GM12878 (cell line): ENCODE data around the gene CTNNA3. TPM values are rescaled to one million over a fixed set of nuclear protein-coding genes. Genes with fewer than 3 reads are reported as not detected.

Source experiments
- ATAC-seq: fragments of 200-7000 bp; cut with Tn5 transposase; 3 replicates; pipeline ENCODE4 v1.9.1; 2020; ENCODE audit warnings: mild to moderate bottlenecking, moderate library complexity
- BruUV-seq: library from RNA; stranded (reverse); fragments of 400-500 nt; replicated peaks from 2 replicates; lab custom pipeline; 2021; lab: Mats Ljungman, UMichigan
- CTCF ChIA-PET: fragments of 300-600 bp; sonication (Branson Sonifier 250); formaldehyde crosslinking; extraction: SDS; loops from one replicate; lab custom pipeline; 2021; ENCODE audit warnings: inconsistent platforms; lab: Yijun Ruan, JAX
- POLR2A ChIA-PET: fragments of 350-600 bp; formaldehyde crosslinking; extraction: SDS; loops from one replicate; lab custom pipeline; 2021; ENCODE audit warnings: inconsistent platforms; lab: Charles Lee
- RAD21 ChIA-PET: fragments of 300-600 bp; sonication (Branson Sonifier 250); formaldehyde crosslinking; loops from one replicate; lab custom pipeline; 2023; ENCODE audit warnings: antibody characterized with exemption; ENCODE audit not compliant: unreplicated experiment; lab: Charles Lee
- SMC1A ChIA-PET: fragments of 300-600 bp; sonication (Branson Sonifier 250); formaldehyde crosslinking; loops from one replicate; lab custom pipeline; 2023; ENCODE audit not compliant: unreplicated experiment, uncharacterized antibody; lab: Charles Lee
- DNase-seq: peaks from one replicate; pipeline ENCODE4 v3.0.0-alpha.2; 2011; ENCODE audit warnings: low read depth, low spot score
- FAIRE-seq: peaks from 3 replicates; lab custom pipeline; 2011; peaks lifted over from hg19 to GRCh38; lab: Jason Lieb, UNC
- H2AFZ ChIP-seq: 2 replicates; pipeline ENCODE4 v1.6.0; 2011; ENCODE audit warnings: low read depth, low read length, control low read depth; ENCODE audit not compliant: control insufficient read depth
- H3K27ac ChIP-seq: 2 replicates; pipeline ENCODE4 v1.5.1; 2011; ENCODE audit warnings: control low read depth; ENCODE audit not compliant: control insufficient read depth, insufficient read depth
- H3K27me3 ChIP-seq, 2 experiments: replicated peaks in 1 of 2; 2 replicates each; pipeline versions ENCODE4 v1.6.0 to v1.6.1; 2011; ENCODE audit warnings: low read length in 1 of 2; ENCODE audit not compliant: control insufficient read depth in 2 of 2, insufficient read depth in 2 of 2
- H3K36me3 ChIP-seq, 2 experiments: 2 replicates each; pipeline ENCODE4 v1.5.1; 2011; ENCODE audit warnings: low read length in 1 of 2; ENCODE audit not compliant: control insufficient read depth in 2 of 2, insufficient read depth in 2 of 2
- H3K4me1 ChIP-seq: 2 replicates; pipeline ENCODE4 v1.6.1; 2011; ENCODE audit warnings: mild to moderate bottlenecking, low read length, moderate library complexity, mixed read lengths; ENCODE audit not compliant: control insufficient read depth, insufficient read depth
- H3K4me2 ChIP-seq: 2 replicates; pipeline ENCODE4 v1.6.0; 2011; ENCODE audit warnings: control low read depth; ENCODE audit not compliant: control insufficient read depth, insufficient read depth
- H3K4me3 ChIP-seq: fragments of 200-600 bp; sonication (generic); 2 replicates; pipeline ENCODE4 v1.5.1; 2016
- H3K79me2 ChIP-seq: 2 replicates; pipeline ENCODE4 v1.6.0; 2011; ENCODE audit warnings: low read length; ENCODE audit not compliant: control insufficient read depth, insufficient read depth
- H3K9ac ChIP-seq: 2 replicates; pipeline ENCODE4 v1.8.0; 2011; ENCODE audit warnings: low read length, control low read depth, mixed read lengths; ENCODE audit not compliant: control insufficient read depth, insufficient read depth
- H3K9me3 ChIP-seq: replicated peaks from 3 replicates; pipeline ENCODE4 v1.5.1; 2011; ENCODE audit warnings: mild to moderate bottlenecking, low read length; ENCODE audit not compliant: control insufficient read depth, insufficient read depth
- H4K20me1 ChIP-seq: 2 replicates; pipeline ENCODE4 v1.6.0; 2011; ENCODE audit not compliant: control insufficient read depth, insufficient read depth
- BHLHE40 ChIP-seq, 2 experiments: fragments of 450-650 bp in 1 of 2; IDR thresholded peaks; 2 replicates each; pipeline ENCODE4 v1.6.1; 2011 to 2017; ENCODE audit warnings: low read depth in 2 of 2, borderline replicate concordance in 1 of 2, improper control_type of control experiment in 1 of 2, low read length in 1 of 2, mild to moderate bottlenecking in 1 of 2
- CREB1 ChIP-seq: IDR thresholded peaks from 2 replicates; pipeline ENCODE4 v1.6.1; 2012; ENCODE audit warnings: low read depth, mild to moderate bottlenecking, inconsistent platforms
- CREM ChIP-seq: IDR thresholded peaks from 2 replicates; pipeline ENCODE4 v1.6.1; 2014; ENCODE audit warnings: antibody characterized with exemption, low read depth
- EGR1 ChIP-seq, 2 experiments: IDR thresholded peaks; 1 replicate in 1 of 2; 2 replicates in 1 of 2; pipeline ENCODE4 v1.6.1; 2011 to 2012; ENCODE audit warnings: low read depth in 2 of 2, low read length in 2 of 2, borderline replicate concordance in 1 of 2, mild to moderate bottlenecking in 1 of 2, moderate library complexity in 1 of 2
- IKZF2 ChIP-seq, 2 experiments: fragments of 450-650 bp; IDR thresholded peaks; 2 replicates each; pipeline ENCODE4 v1.6.1; 2017; ENCODE audit warnings: mild to moderate bottlenecking in 2 of 2, moderate library complexity in 2 of 2
- MYB ChIP-seq: fragments of 150-350 bp; IDR thresholded peaks from 2 replicates; pipeline ENCODE4 v1.6.1; 2014; ENCODE audit warnings: mild to moderate bottlenecking, low read depth, low read length, borderline replicate concordance
- NFIC ChIP-seq: IDR thresholded peaks from 2 replicates; pipeline ENCODE4 v1.6.1; 2012; ENCODE audit warnings: low read depth, mild to moderate bottlenecking, inconsistent platforms, low read length, moderate library complexity
- NFXL1 ChIP-seq: fragments of 450-650 bp; IDR thresholded peaks from 2 replicates; pipeline ENCODE4 v1.6.1; 2017; ENCODE audit warnings: antibody characterized with exemption, mild to moderate bottlenecking, borderline replicate concordance
- RAD51 ChIP-seq: fragments of 450-650 bp; IDR thresholded peaks from 2 replicates; pipeline ENCODE4 v1.6.1; 2016; ENCODE audit warnings: moderate library complexity, mild to moderate bottlenecking, inconsistent platforms
- SUZ12 ChIP-seq: fragments of 200-600 bp; sonication (generic); IDR thresholded peaks from one replicate; pipeline ENCODE4 v1.6.1; 2018; ENCODE audit warnings: antibody characterized with exemption, mild to moderate bottlenecking; ENCODE audit not compliant: unreplicated experiment
- YBX1 ChIP-seq: fragments of 450-650 bp; IDR thresholded peaks from 2 replicates; pipeline ENCODE4 v1.6.1; 2016; ENCODE audit warnings: antibody characterized with exemption
- ZNF384 ChIP-seq: IDR thresholded peaks from 2 replicates; pipeline ENCODE4 v1.6.1; 2012; ENCODE audit warnings: low read depth, mild to moderate bottlenecking, low read length, improper control_type of control experiment, borderline replicate concordance
- WGBS: methylation state at CpG from one replicate; pipeline ENCODE4 v1.1.6; 2016; ENCODE audit warnings: low lambda C conversion rate; ENCODE audit not compliant: insufficient replicate concordance, insufficient coverage; ENCODE audit errors: missing lambda C conversion rate; 5-methylcytosine and 5-hydroxymethylcytosine counted together
- in situ Hi-C: fragments of 300-500 bp; cut with MboI; formaldehyde crosslinking; loops from 9 replicates; pipeline ENCODE4 v1.14.3; 2018; ENCODE audit warnings: mixed read lengths
- intact Hi-C: fragments of 100-400 bp; cut with micrococcal nuclease; formaldehyde crosslinking; loops from one replicate; pipeline ENCODE4 v1.14.2; 2022; ENCODE audit not compliant: unreplicated experiment
- polyA plus RNA-seq, 11 experiments: library from polyadenylated mRNA; depleted of rRNA in 4 of 11; unstranded in 6 of 11; stranded (reverse) in 5 of 11; fragments of >200 nt; fragmentation: Nextera tagmentation in 4 of 11; fragmentation: Illumina TruSeq in 1 of 11; extraction: Ambion mirVana in 4 of 11; extraction: Trizol in 1 of 11; gene quantifications; 1 replicate in 1 of 11; 2 replicates in 10 of 11; pipeline versions ENCODE4 v1.2.1 to v1.2.3, GENCODE V29; 2011 to 2016; ENCODE audit warnings: inconsistent platforms in 2 of 11, missing spikeins in 2 of 11, low read depth in 1 of 11
- total RNA-seq, 4 experiments: library from RNA; depleted of rRNA in 3 of 4; stranded (reverse); fragments of >200 nt in 3 of 4; fragmentation: Illumina TruSeq in 1 of 4; extraction: Trizol in 1 of 4; gene quantifications; 2 replicates each; pipeline versions ENCODE4 v1.2.1 to v1.2.3, GENCODE V29; 2013 to 2021
- TF ChIP-seq, protein P1 (sequence below): IDR thresholded peaks from 2 replicates; pipeline ENCODE4 v1.6.1; 2012; ENCODE audit warnings: low read depth, low read length, improper control_type of control experiment
- TF ChIP-seq, protein P2 (sequence below): fragments of 450-650 bp; IDR thresholded peaks from 2 replicates; pipeline ENCODE4 v1.6.1; 2017; ENCODE audit warnings: mild to moderate bottlenecking, low read depth, inconsistent platforms; ENCODE audit not compliant: poor library complexity, severe bottlenecking
- TF ChIP-seq, protein P3 (sequence below): fragments of 450-650 bp; IDR thresholded peaks from 2 replicates; pipeline ENCODE4 v1.6.1; 2017; ENCODE audit warnings: borderline replicate concordance
- TF ChIP-seq, protein P4 (sequence below): fragments of 450-650 bp; formaldehyde crosslinking; IDR thresholded peaks from 2 replicates; pipeline ENCODE4 v1.4.0; 2022; ENCODE audit warnings: mild to moderate bottlenecking, moderate library complexity

CTNNA3 gene
- total and polyA plus RNA-seq, 10 of the 15 experiments (the other 5 are each of a cell fraction or from before 2014, with no cell fraction given): under 0.01 to 4.5 (median 0.22) TPM; not detected in 2

DNA sequence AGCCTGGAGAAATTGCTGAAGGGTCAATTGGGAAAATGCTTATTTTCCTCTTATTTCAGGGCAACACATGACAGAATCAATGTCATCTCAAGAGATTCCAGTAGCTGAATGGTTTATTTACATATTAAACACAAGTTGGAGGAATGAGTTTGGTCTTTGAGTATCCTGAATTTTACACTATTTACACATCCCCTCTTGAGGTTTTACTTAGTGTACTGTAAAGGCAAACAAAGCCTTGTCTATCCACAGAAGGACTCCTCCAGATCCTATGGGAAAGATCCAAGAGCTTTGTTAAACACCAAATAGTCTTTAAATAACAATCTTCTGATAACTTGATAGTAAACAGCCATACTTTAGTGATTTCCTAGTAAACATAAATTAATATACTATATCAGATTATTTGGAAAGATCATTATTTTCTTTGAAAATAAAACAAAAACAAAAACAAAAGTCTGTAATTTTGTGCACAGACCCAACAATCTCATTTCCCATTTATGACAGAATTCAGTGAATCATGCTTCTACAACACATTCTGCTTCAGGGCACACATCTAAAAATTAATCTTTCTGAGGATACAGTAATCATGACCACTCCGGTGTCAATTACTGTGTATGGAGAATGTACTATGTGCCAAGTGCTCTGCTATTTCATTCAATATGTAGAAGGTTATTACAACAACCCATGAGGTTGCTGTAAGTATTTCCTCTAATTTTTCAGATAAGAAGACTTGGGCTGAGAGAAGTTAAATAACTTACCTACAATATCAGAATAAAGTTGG lies 1345.2 kb downstream of the CTNNA3 start:
- ChIA-PET POLR2A (no interaction called here), SMC1A (no interaction called here), CTCF (no interaction called here), RAD21 (no interaction called here)
- in situ Hi-C loops: no loop called here
- Histone ChIP-seq H3K9me3 (no peaks in the 10 kb centered on the region), H4K20me1 (no peaks in the 10 kb centered on the region), H3K4me1 (no peaks in the 10 kb centered on the region), H3K36me3 (no peaks in the 10 kb centered on the region), H3K27ac (no peak overlapping the region), H3K27me3 (no peaks in the 10 kb centered on the region), H3K79me2 (no peaks in the 10 kb centered on the region), H3K9ac (no peak overlapping the region), H3K4me2 (no peak overlapping the region), H3K4me3 (no peak overlapping the region), H2AFZ (no peak overlapping the region)
- DNase-seq: no peak
- 5% methylated on average over 1 of the region's 1 CpG for WGBS
- no peak for ATAC-seq
- BruUV-seq: no TSS peak
- intact Hi-C loops: no loop called here
- no peak for FAIRE-seq
- TF ChIP-seq NFIC: no peak
- TF ChIP-seq CREB1: no peak
- no peak for TF ChIP-seq ZNF384
- TF ChIP-seq IKZF2 (IDR thresholded peaks at IDR 0.05): no peak
- TF ChIP-seq MYB: no peak
- TF ChIP-seq, protein P1, sequence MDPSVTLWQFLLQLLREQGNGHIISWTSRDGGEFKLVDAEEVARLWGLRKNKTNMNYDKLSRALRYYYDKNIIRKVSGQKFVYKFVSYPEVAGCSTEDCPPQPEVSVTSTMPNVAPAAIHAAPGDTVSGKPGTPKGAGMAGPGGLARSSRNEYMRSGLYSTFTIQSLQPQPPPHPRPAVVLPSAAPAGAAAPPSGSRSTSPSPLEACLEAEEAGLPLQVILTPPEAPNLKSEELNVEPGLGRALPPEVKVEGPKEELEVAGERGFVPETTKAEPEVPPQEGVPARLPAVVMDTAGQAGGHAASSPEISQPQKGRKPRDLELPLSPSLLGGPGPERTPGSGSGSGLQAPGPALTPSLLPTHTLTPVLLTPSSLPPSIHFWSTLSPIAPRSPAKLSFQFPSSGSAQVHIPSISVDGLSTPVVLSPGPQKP: no peak
- no peak for TF ChIP-seq BHLHE40 (IDR thresholded peaks at IDR 0.05; ENCODE audit: borderline replicate concordance in 1 of 2, low read depth in 2 of 2, low read length in 1 of 2)
- TF ChIP-seq CREM: no peak
- TF ChIP-seq SUZ12: no peak
- TF ChIP-seq, protein P2, sequence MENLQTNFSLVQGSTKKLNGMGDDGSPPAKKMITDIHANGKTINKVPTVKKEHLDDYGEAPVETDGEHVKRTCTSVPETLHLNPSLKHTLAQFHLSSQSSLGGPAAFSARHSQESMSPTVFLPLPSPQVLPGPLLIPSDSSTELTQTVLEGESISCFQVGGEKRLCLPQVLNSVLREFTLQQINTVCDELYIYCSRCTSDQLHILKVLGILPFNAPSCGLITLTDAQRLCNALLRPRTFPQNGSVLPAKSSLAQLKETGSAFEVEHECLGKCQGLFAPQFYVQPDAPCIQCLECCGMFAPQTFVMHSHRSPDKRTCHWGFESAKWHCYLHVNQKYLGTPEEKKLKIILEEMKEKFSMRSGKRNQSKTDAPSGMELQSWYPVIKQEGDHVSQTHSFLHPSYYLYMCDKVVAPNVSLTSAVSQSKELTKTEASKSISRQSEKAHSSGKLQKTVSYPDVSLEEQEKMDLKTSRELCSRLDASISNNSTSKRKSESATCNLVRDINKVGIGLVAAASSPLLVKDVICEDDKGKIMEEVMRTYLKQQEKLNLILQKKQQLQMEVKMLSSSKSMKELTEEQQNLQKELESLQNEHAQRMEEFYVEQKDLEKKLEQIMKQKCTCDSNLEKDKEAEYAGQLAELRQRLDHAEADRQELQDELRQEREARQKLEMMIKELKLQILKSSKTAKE: no peak
- no peak for TF ChIP-seq EGR1 (IDR thresholded peaks at IDR 0.05; ENCODE audit: borderline replicate concordance in 1 of 2, low read depth in 2 of 2, low read length in 2 of 2)
- TF ChIP-seq, protein P3, sequence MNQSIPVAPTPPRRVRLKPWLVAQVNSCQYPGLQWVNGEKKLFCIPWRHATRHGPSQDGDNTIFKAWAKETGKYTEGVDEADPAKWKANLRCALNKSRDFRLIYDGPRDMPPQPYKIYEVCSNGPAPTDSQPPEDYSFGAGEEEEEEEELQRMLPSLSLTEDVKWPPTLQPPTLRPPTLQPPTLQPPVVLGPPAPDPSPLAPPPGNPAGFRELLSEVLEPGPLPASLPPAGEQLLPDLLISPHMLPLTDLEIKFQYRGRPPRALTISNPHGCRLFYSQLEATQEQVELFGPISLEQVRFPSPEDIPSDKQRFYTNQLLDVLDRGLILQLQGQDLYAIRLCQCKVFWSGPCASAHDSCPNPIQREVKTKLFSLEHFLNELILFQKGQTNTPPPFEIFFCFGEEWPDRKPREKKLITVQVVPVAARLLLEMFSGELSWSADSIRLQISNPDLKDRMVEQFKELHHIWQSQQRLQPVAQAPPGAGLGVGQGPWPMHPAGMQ: no peak
- no peak for TF ChIP-seq NFXL1
- TF ChIP-seq, protein P4, sequence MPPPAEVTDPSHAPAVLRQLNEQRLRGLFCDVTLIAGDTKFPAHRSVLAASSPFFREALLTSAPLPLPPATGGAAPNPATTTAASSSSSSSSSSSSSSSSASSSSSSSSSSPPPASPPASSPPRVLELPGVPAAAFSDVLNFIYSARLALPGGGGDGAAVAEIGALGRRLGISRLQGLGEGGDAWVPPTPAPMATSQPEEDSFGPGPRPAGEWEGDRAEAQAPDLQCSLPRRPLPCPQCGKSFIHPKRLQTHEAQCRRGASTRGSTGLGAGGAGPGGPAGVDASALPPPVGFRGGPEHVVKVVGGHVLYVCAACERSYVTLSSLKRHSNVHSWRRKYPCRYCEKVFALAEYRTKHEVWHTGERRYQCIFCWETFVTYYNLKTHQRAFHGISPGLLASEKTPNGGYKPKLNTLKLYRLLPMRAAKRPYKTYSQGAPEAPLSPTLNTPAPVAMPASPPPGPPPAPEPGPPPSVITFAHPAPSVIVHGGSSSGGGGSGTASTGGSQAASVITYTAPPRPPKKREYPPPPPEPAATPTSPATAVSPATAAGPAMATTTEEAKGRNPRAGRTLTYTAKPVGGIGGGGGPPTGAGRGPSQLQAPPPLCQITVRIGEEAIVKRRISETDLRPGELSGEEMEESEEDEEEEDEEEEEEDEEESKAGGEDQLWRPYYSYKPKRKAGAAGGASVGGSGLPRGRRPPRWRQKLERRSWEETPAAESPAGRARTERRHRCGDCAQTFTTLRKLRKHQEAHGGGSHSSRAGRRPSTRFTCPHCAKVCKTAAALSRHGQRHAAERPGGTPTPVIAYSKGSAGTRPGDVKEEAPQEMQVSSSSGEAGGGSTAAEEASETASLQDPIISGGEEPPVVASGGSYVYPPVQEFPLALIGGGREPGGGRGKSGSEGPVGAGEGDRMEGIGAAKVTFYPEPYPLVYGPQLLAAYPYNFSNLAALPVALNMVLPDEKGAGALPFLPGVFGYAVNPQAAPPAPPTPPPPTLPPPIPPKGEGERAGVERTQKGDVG (CRISPR knock-in tag): no peak
- no peak for TF ChIP-seq YBX1
- TF ChIP-seq RAD51: no peak
